ENCODE measurements around the gene AQR. TPM values are rescaled to one million over a fixed set of nuclear protein-coding genes. Genes with fewer than 3 reads are reported as not detected.

The AQR gene
- polyA plus RNA-seq (2013, experiment 1 of 2): 26.5 TPM
- polyA plus RNA-seq (2013, experiment 2 of 2): 27.3 TPM

DNA sequence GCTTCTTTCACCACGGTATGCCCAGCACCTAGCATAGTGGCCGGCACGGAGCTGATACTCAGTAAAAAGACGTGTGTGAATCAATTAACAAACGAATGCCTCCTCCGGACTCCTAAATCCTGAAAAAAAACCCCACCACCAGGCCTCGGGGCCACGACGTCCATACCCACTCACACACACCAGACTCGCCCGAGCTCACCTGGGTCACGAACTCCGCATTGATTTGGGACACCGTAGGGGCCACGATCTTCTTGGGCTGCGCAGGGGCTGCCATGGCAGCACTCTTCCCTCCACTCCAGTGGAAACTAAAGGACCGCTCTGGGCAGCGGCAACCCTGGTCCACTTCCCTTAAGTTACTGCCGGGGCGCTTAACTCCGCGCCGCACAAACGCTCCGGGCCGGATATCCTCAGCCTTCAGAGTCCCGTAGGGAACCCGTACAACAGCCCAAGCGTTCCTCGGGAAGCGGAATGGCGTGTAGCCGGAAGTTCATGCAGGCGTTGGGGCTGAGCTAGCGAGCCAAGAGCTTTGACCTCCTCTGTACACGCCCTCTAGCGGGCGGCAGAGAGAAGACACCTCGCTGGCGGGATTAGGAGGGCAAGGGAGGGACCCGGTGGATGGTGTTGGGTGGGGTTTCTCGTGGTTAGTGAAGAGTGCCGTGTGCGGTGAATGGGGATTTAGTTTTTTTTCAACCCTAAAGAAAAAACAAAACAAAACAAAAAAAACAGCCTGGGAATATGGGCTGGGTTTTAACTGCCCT is at the start of gene AQR:
AQR (minus strand) TSS at position 403 of the 758 bp plus-strand sequence; CDS start at position 274, 129 bp downstream.
- Histone ChIP-seq H4K8ac (ENCODE audit: low read depth, low read length) (peak within 1 kb of the TSS; percentile 60), H2BK15ac (replicated peaks; ENCODE audit: low read depth) (no peak within 1 kb of the TSS), H3K27me3 (ENCODE audit: insufficient read depth, low read length, poor library complexity) (no peaks in the 10 kb centered on the region), H3K4ac (ENCODE audit: low read depth, low read length) (peak within 1 kb of the TSS; percentile 79), H3K79me2 (ENCODE audit: control insufficient read depth, insufficient read depth, low read length) (peaks cover 24% of the 10 kb centered on the region), H3K4me2 (ENCODE audit: low read length) (peak within 1 kb of the TSS; percentile 84), H3K36me3 (ENCODE audit: control insufficient read depth, insufficient read depth, low read length) (no peaks in the 10 kb centered on the region), H4K5ac (ENCODE audit: low read length) (peak within 1 kb of the TSS; percentile 16), H2BK120ac (ENCODE audit: low read depth, low read length) (no peak within 1 kb of the TSS), H3K56ac (ENCODE audit: low read length) (peak within 1 kb of the TSS; percentile 89), H3K4me3 (ENCODE audit: low read length) (peak within 1 kb of the TSS; percentile 78), H3K4me1 (ENCODE audit: control insufficient read depth, low read depth, low read length) (no peaks in the 10 kb centered on the region), H3K9ac (ENCODE audit: low read length) (peak within 1 kb of the TSS; percentile 84), H3K79me1 (ENCODE audit: low read length) (peaks cover 8% of the 10 kb centered on the region), H2AK5ac (ENCODE audit: low read length) (no peak within 1 kb of the TSS), H3K18ac (ENCODE audit: low read length) (peak within 1 kb of the TSS; percentile 43), H3K27ac (ENCODE audit: low read depth, low read length) (peak within 1 kb of the TSS; percentile 38), H2BK5ac (ENCODE audit: low read length) (no peak within 1 kb of the TSS), H3K23ac (ENCODE audit: low read length) (peak within 1 kb of the TSS; percentile 1)
- peak; percentile 99 for DNase-seq
- no CpG with 5 or more reads among the region's 44 CpGs for WGBS (ENCODE audit: extremely low coverage, insufficient coverage, low lambda C conversion rate)

GRCh38 chr15:35014241-35014640 is 44.7 kb upstream of the AQR start:
- Histone ChIP-seq H3K4ac (ENCODE audit: low read depth, low read length) (no peak overlapping the region), H3K4me3 (ENCODE audit: low read length) (no peak overlapping the region), H3K79me1 (ENCODE audit: low read length) (no peaks in the 10 kb centered on the region), H3K36me3 (ENCODE audit: control insufficient read depth, insufficient read depth, low read length) (no peaks in the 10 kb centered on the region), H3K4me1 (ENCODE audit: control insufficient read depth, low read depth, low read length) (peaks cover 2% of the 10 kb centered on the region), H3K23ac (ENCODE audit: low read length) (no peak overlapping the region), H4K5ac (ENCODE audit: low read length) (no peak overlapping the region), H3K27me3 (ENCODE audit: insufficient read depth, low read length, poor library complexity) (no peaks in the 10 kb centered on the region), H3K18ac (ENCODE audit: low read length) (no peak overlapping the region), H3K27ac (ENCODE audit: low read depth, low read length) (no peak overlapping the region), H2BK120ac (ENCODE audit: low read depth, low read length) (no peak overlapping the region), H3K4me2 (ENCODE audit: low read length) (no peak overlapping the region), H4K8ac (ENCODE audit: low read depth, low read length) (no peak overlapping the region), H2BK15ac (replicated peaks; ENCODE audit: low read depth) (no peak overlapping the region), H2AK5ac (ENCODE audit: low read length) (no peak overlapping the region), H3K9ac (ENCODE audit: low read length) (no peak overlapping the region), H3K79me2 (ENCODE audit: control insufficient read depth, insufficient read depth, low read length) (no peaks in the 10 kb centered on the region), H3K56ac (ENCODE audit: low read length) (no peak overlapping the region), H2BK5ac (ENCODE audit: low read length) (no peak overlapping the region)
- no peak for DNase-seq

DNA sequence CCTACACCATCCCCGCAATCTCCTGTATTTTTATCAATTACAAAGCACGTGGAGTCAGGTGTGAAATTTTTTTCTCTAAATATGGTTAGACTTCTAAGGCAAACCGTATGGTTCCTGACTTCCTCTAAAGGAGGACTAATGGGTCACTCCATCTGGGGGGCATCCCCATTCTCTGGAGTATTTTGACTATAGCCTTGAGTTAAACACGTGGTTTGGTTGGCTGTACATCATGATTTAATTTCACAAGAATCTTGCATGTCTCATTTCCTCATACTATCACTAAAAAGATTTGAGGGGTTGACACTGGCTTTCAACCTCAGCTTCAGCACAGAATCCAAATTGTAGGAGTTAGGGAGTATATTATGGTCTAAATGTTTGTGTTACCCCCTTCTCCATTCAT is 43.8 kb upstream of the AQR start:
- Histone ChIP-seq H3K27me3 (ENCODE audit: insufficient read depth, low read length, poor library complexity) (no peaks in the 10 kb centered on the region), H3K27ac (ENCODE audit: low read depth, low read length) (no peak overlapping the region), H3K4me3 (ENCODE audit: low read length) (no peak overlapping the region), H2BK120ac (ENCODE audit: low read depth, low read length) (no peak overlapping the region), H3K18ac (ENCODE audit: low read length) (no peak overlapping the region), H4K8ac (ENCODE audit: low read depth, low read length) (no peak overlapping the region), H3K36me3 (ENCODE audit: control insufficient read depth, insufficient read depth, low read length) (no peaks in the 10 kb centered on the region), H3K4me2 (ENCODE audit: low read length) (no peak overlapping the region), H3K4ac (ENCODE audit: low read depth, low read length) (no peak overlapping the region), H3K23ac (ENCODE audit: low read length) (no peak overlapping the region), H2AK5ac (ENCODE audit: low read length) (no peak overlapping the region), H4K5ac (ENCODE audit: low read length) (no peak overlapping the region), H3K79me1 (ENCODE audit: low read length) (no peaks in the 10 kb centered on the region), H3K9ac (ENCODE audit: low read length) (no peak overlapping the region), H3K56ac (ENCODE audit: low read length) (no peak overlapping the region), H3K79me2 (ENCODE audit: control insufficient read depth, insufficient read depth, low read length) (no peaks in the 10 kb centered on the region), H3K4me1 (ENCODE audit: control insufficient read depth, low read depth, low read length) (no peaks in the 10 kb centered on the region), H2BK15ac (replicated peaks; ENCODE audit: low read depth) (no peak overlapping the region), H2BK5ac (ENCODE audit: low read length) (no peak overlapping the region)
- DNase-seq: no peak
- no CpG with 5 or more reads among the region's 4 CpGs for WGBS (ENCODE audit: extremely low coverage, insufficient coverage, low lambda C conversion rate)

DNA sequence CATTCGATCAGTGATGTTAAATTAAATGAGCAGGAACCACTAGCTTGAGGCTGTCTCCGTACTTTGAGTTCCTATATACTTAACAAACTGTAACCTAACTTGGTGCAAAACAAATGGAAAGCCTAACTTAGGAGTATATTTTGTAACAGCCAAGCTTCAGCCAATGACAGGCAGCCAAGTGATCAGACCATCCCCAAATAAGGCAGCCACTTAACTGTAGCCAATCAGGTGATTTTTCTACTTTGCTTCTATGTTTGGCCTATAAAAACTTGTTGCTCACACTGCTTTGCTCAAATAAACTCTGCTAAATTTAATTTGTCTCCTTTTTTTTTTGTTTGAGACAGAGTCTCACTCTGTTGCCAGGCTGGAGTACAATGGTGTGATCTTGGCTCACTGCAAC is 37.9 kb upstream of the AQR start:
- Histone ChIP-seq H3K4me1 (ENCODE audit: control insufficient read depth, low read depth, low read length) (no peaks in the 10 kb centered on the region), H4K8ac (ENCODE audit: low read depth, low read length) (no peak overlapping the region), H3K9ac (ENCODE audit: low read length) (no peak overlapping the region), H3K23ac (ENCODE audit: low read length) (no peak overlapping the region), H3K27ac (ENCODE audit: low read depth, low read length) (no peak overlapping the region), H2BK120ac (ENCODE audit: low read depth, low read length) (no peak overlapping the region), H3K4me2 (ENCODE audit: low read length) (no peak overlapping the region), H2BK5ac (ENCODE audit: low read length) (no peak overlapping the region), H3K4me3 (ENCODE audit: low read length) (no peak overlapping the region), H3K79me2 (ENCODE audit: control insufficient read depth, insufficient read depth, low read length) (no peaks in the 10 kb centered on the region), H2BK15ac (replicated peaks; ENCODE audit: low read depth) (no peak overlapping the region), H3K27me3 (ENCODE audit: insufficient read depth, low read length, poor library complexity) (no peaks in the 10 kb centered on the region), H4K5ac (ENCODE audit: low read length) (no peak overlapping the region), H2AK5ac (ENCODE audit: low read length) (no peak overlapping the region), H3K36me3 (ENCODE audit: control insufficient read depth, insufficient read depth, low read length) (no peaks in the 10 kb centered on the region), H3K18ac (ENCODE audit: low read length) (no peak overlapping the region), H3K4ac (ENCODE audit: low read depth, low read length) (no peak overlapping the region), H3K56ac (ENCODE audit: low read length) (no peak overlapping the region), H3K79me1 (ENCODE audit: low read length) (no peaks in the 10 kb centered on the region)
- no peak for DNase-seq
- no CpG with 5 or more reads among the region's 2 CpGs for WGBS (ENCODE audit: extremely low coverage, insufficient coverage, low lambda C conversion rate)

DNA sequence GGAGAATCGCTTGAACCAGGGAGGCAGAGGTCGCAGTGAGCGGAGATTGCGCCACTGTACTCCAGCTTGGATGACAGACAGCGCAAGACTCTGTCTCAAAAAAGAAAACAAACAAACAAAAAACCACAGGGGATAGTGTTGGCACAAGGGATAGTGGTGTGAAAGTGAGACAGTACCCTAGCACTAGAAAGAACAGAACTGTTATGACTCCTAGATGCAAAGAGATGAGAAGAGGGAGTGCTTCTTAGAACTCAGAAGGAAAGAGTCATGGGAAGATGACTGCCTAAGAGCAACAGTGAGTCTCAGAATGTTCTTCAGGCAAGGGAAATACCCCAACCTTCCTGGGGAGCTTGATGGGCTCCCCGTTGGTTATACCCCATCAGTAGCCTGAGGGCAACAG is 36.4 kb upstream of the AQR start:
- Histone ChIP-seq H3K4me1 (ENCODE audit: control insufficient read depth, low read depth, low read length) (no peaks in the 10 kb centered on the region), H3K56ac (ENCODE audit: low read length) (no peak overlapping the region), H3K9ac (ENCODE audit: low read length) (no peak overlapping the region), H3K4me2 (ENCODE audit: low read length) (no peak overlapping the region), H4K5ac (ENCODE audit: low read length) (no peak overlapping the region), H3K36me3 (ENCODE audit: control insufficient read depth, insufficient read depth, low read length) (no peaks in the 10 kb centered on the region), H2BK5ac (ENCODE audit: low read length) (no peak overlapping the region), H2BK120ac (ENCODE audit: low read depth, low read length) (no peak overlapping the region), H3K18ac (ENCODE audit: low read length) (no peak overlapping the region), H3K23ac (ENCODE audit: low read length) (no peak overlapping the region), H2BK15ac (replicated peaks; ENCODE audit: low read depth) (no peak overlapping the region), H3K27ac (ENCODE audit: low read depth, low read length) (no peak overlapping the region), H4K8ac (ENCODE audit: low read depth, low read length) (no peak overlapping the region), H3K27me3 (ENCODE audit: insufficient read depth, low read length, poor library complexity) (no peaks in the 10 kb centered on the region), H3K79me2 (ENCODE audit: control insufficient read depth, insufficient read depth, low read length) (no peaks in the 10 kb centered on the region), H3K79me1 (ENCODE audit: low read length) (no peaks in the 10 kb centered on the region), H2AK5ac (ENCODE audit: low read length) (no peak overlapping the region), H3K4ac (ENCODE audit: low read depth, low read length) (no peak overlapping the region), H3K4me3 (ENCODE audit: low read length) (no peak overlapping the region)
- DNase-seq: no peak
- WGBS (ENCODE audit: extremely low coverage, insufficient coverage, low lambda C conversion rate): no CpG with 5 or more reads among the region's 6 CpGs

DNA sequence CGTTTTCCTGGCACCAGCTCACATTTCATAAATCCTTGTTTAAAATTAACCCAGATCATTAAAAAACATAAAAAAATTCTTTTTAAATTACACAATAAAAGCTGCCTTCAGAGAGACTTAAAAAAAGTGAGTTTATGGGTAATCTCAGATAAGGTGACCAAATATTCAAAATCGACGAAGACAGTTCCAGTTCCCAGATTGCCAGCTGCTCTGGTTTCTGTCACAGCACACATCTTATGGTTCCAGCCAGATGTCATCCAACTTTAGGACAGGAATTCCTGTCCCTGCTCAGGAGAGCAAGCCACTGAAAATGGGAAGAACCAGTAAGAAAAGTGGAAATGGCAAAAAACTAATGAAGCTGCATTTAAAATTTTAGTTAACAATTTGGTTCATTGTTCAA is 34.4 kb upstream of the AQR start:
- no peak overlapping the region for H3K4ac ChIP-seq (ENCODE audit: low read depth, low read length)
- H3K23ac ChIP-seq (ENCODE audit: low read length): no peak overlapping the region
- H2BK120ac ChIP-seq (ENCODE audit: low read depth, low read length): no peak overlapping the region
- no peak overlapping the region for H2BK5ac ChIP-seq (ENCODE audit: low read length)
- H3K79me1 ChIP-seq (ENCODE audit: low read length): no peaks in the 10 kb centered on the region
- no peak overlapping the region for H3K27ac ChIP-seq (ENCODE audit: low read depth, low read length)
- no peak overlapping the region for H3K4me2 ChIP-seq (ENCODE audit: low read length)
- H3K36me3 ChIP-seq (ENCODE audit: control insufficient read depth, insufficient read depth, low read length): no peaks in the 10 kb centered on the region
- whole genome bisulfite sequencing (ENCODE audit: extremely low coverage, insufficient coverage, low lambda C conversion rate): no CpG with 5 or more reads among the region's 3 CpGs
- H3K56ac ChIP-seq (ENCODE audit: low read length): no peak overlapping the region
- no peaks in the 10 kb centered on the region for H3K79me2 ChIP-seq (ENCODE audit: control insufficient read depth, insufficient read depth, low read length)
- H3K4me1 ChIP-seq (ENCODE audit: control insufficient read depth, low read depth, low read length): no peaks in the 10 kb centered on the region
- H3K4me3 ChIP-seq (ENCODE audit: low read length): no peak overlapping the region
- no peak overlapping the region for H3K9ac ChIP-seq (ENCODE audit: low read length)
- H2BK15ac ChIP-seq (replicated peaks; ENCODE audit: low read depth): no peak overlapping the region
- H4K5ac ChIP-seq (ENCODE audit: low read length): no peak overlapping the region
- no peak overlapping the region for H2AK5ac ChIP-seq (ENCODE audit: low read length)
- DNase-seq: no peak
- H4K8ac ChIP-seq (ENCODE audit: low read depth, low read length): no peak overlapping the region
- no peak overlapping the region for H3K18ac ChIP-seq (ENCODE audit: low read length)
- no peaks in the 10 kb centered on the region for H3K27me3 ChIP-seq (ENCODE audit: insufficient read depth, low read length, poor library complexity)

Measured in mesendoderm (in vitro differentiated cells).